Kidney (tissue), 14 donors: ENCODE data around the gene GPX2. TPM values are rescaled to one million over a fixed set of nuclear protein-coding genes. Genes with fewer than 3 reads are reported as not detected.

Experiments
- DNase-seq, 5 donors: peaks; one replicate each; pipeline ENCODE4 v3.0.0-alpha.2; 2013 to 2020
- FAIRE-seq: peaks from 2 replicates; lab custom pipeline; 2012; peaks lifted over from hg19 to GRCh38; lab: Jason Lieb, UNC
- H3K27ac ChIP-seq, 2 donors: one replicate each; pipeline ENCODE4 v1.7.0; 2013; ENCODE audit warnings: low read depth in 2 of 2, low read length in 2 of 2, inconsistent platforms in 1 of 2
- H3K27me3 ChIP-seq: one replicate; pipeline ENCODE4 v1.7.1; 2013; ENCODE audit warnings: low read length, inconsistent platforms; ENCODE audit not compliant: control insufficient read depth, insufficient read depth
- H3K36me3 ChIP-seq, 3 donors: one replicate each; pipeline versions ENCODE4 v1.7.0 to v1.7.1; 2013; ENCODE audit warnings: low read length in 3 of 3, control low read depth in 1 of 3, inconsistent platforms in 1 of 3; ENCODE audit not compliant: insufficient read depth in 3 of 3, control insufficient read depth in 2 of 3
- H3K4me1 ChIP-seq, 3 donors: one replicate each; pipeline versions ENCODE4 v1.7.0 to v1.7.1; 2013; ENCODE audit warnings: low read length in 3 of 3, inconsistent platforms in 1 of 3, low read depth in 1 of 3; ENCODE audit not compliant: control insufficient read depth in 2 of 3, insufficient read depth in 2 of 3
- H3K4me3 ChIP-seq, 3 donors: one replicate each; pipeline versions ENCODE4 v1.7.0 to v1.8.1; 2013; ENCODE audit warnings: low read length in 3 of 3, control low read depth in 1 of 3, inconsistent platforms in 1 of 3
- H3K9ac ChIP-seq, 3 donors: one replicate each; pipeline versions ENCODE4 v1.7.0 to v1.7.1; 2013; ENCODE audit warnings: low read length in 3 of 3, control low read depth in 1 of 3, inconsistent platforms in 1 of 3
- H3K9me3 ChIP-seq, 3 donors: one replicate each; pipeline versions ENCODE4 v1.7.0 to v1.7.1; 2013; ENCODE audit warnings: low read length in 3 of 3, control low read depth in 1 of 3, inconsistent platforms in 1 of 3; ENCODE audit not compliant: control insufficient read depth in 2 of 3, insufficient read depth in 1 of 3
- CTCF ChIP-seq: IDR thresholded peaks from 3 replicates; pipeline ENCODE4 v1.5.1; 2012; ENCODE audit warnings: mild to moderate bottlenecking, moderate library complexity, borderline replicate concordance; ENCODE audit not compliant: insufficient read depth; ENCODE audit errors: extremely low read depth
- intact Hi-C: fragments of 100-400 bp; cut with DNase I; formaldehyde crosslinking; loops from one replicate; pipeline ENCODE4 v1.11.1; 2022
- polyA plus RNA-seq: library from polyadenylated mRNA; stranded (reverse); fragments of 350-450 nt; fragmentation: Illumina TruSeq; extraction: RNeasy Lipid Tissue Mini Kit (QIAGEN cat#74804); gene quantifications from one replicate; pipeline ENCODE4 v1.2.3, GENCODE V29; 2014; ENCODE audit warnings: low read depth, low replicate concordance; ENCODE audit not compliant: insufficient read depth
- total RNA-seq: library from RNA; stranded (reverse); fragmentation: NEBNext Ultra II Directional; extraction: Animal tissue kit (Norgen Biotek cat#: 25700); gene quantifications from one replicate; pipeline ENCODE4 v1.2.1, GENCODE V29; 2021
- donor health status: control.
- donor health status: control.
- donor health status: control.
- donor health status: control.
- donor health status: control.
- donor health status: DM: yes; HTN: yes; CAD: no.
- donor health status: Normal renal cell carcinoma (clear cell type).

The GPX2 gene
- total and polyA plus RNA-seq, 2 donors from 2014 or later = 8.4 to 60.0 TPM

- Histone ChIP-seq H3K27ac (peak overlapping the region in 1 of 2 donors; percentile 57), H3K9ac (peak overlapping the region in 1 of 3 donors; percentile 4), H3K4me1 (peaks cover 0 to 3% (median 0%) of the 10 kb centered on the region in 3 donors), H3K36me3 (no peaks in the 10 kb centered on the region), H3K4me3 (no peak overlapping the region), H3K9me3 (no peaks in the 10 kb centered on the region), H3K27me3 (no peaks in the 10 kb centered on the region)
- FAIRE-seq (no peak), DNase-seq (peak in 2 of 5 donors; percentile 17 to 29)
- intact Hi-C loops = no loop called here
- no peak for TF ChIP-seq CTCF
Observed at GRCh38 chr14:64979336-64980074, 37.0 kb upstream of the GPX2 start.

- no peak for FAIRE-seq
- TF ChIP-seq CTCF = no peak
- H3K27me3 ChIP-seq = no peaks in the 10 kb centered on the region
Observed at GRCh38 chr14:64974563-64974962, 32.0 kb upstream of the GPX2 start.

GRCh38 chr14:64973826-64974225 is 31.3 kb upstream of the GPX2 start:
- H3K4me3 ChIP-seq = no peak overlapping the region
- TF ChIP-seq CTCF = no peak
- H3K27me3 ChIP-seq = no peaks in the 10 kb centered on the region
- FAIRE-seq = no peak
- no peak for DNase-seq
- no peaks in the 10 kb centered on the region for H3K36me3 ChIP-seq
- no peak overlapping the region for H3K9ac ChIP-seq
- no peak overlapping the region for H3K27ac ChIP-seq
- peaks cover 0 to 6% (median 0%) of the 10 kb centered on the region in 3 donors for H3K4me1 ChIP-seq
- intact Hi-C loops = no loop called here
- no peaks in the 10 kb centered on the region for H3K9me3 ChIP-seq

More at GRCh38 chr14:64974563-64974962, 32.0 kb upstream of the GPX2 start:
- DNase-seq = no peak
- intact Hi-C loops = no loop called here
- H3K9me3 ChIP-seq = no peaks in the 10 kb centered on the region
- no peak overlapping the region for H3K4me3 ChIP-seq
- no peak overlapping the region for H3K27ac ChIP-seq
- no peak overlapping the region for H3K9ac ChIP-seq
- no peaks in the 10 kb centered on the region for H3K36me3 ChIP-seq
- peaks cover 0 to 6% (median 2%) of the 10 kb centered on the region in 3 donors for H3K4me1 ChIP-seq
